Subcutaneous adipose tissue (tissue), 4 donors: Measurements from ENCODE around the gene GARS1. TPM values are rescaled to one million over a fixed set of nuclear protein-coding genes. Genes with fewer than 3 reads are reported as not detected.

Experiments used
- total RNA-seq, 4 donors: library from RNA; depleted of rRNA; stranded (reverse); fragments of >200 nt; gene quantifications; one replicate each; pipeline ENCODE4 v1.1.0, GENCODE V29; 2016
- TF ChIP-seq, protein P1 (sequence below): fragments of 450-650 bp; IDR thresholded peaks from one replicate; pipeline ENCODE4 v1.5.1; 2016; ENCODE audit warnings: low read depth, mild to moderate bottlenecking, control low read depth, antibody characterized with exemption, moderate library complexity

The GARS1 gene
- total RNA-seq, 4 donors from 2014 or later = 36.4 to 118 (median 49.9) TPM

- TF ChIP-seq, protein P1, sequence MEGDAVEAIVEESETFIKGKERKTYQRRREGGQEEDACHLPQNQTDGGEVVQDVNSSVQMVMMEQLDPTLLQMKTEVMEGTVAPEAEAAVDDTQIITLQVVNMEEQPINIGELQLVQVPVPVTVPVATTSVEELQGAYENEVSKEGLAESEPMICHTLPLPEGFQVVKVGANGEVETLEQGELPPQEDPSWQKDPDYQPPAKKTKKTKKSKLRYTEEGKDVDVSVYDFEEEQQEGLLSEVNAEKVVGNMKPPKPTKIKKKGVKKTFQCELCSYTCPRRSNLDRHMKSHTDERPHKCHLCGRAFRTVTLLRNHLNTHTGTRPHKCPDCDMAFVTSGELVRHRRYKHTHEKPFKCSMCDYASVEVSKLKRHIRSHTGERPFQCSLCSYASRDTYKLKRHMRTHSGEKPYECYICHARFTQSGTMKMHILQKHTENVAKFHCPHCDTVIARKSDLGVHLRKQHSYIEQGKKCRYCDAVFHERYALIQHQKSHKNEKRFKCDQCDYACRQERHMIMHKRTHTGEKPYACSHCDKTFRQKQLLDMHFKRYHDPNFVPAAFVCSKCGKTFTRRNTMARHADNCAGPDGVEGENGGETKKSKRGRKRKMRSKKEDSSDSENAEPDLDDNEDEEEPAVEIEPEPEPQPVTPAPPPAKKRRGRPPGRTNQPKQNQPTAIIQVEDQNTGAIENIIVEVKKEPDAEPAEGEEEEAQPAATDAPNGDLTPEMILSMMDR = no peak
Observed at GRCh38 chr7:30681331-30681797, 86.7 kb downstream of the GARS1 start.

DNA sequence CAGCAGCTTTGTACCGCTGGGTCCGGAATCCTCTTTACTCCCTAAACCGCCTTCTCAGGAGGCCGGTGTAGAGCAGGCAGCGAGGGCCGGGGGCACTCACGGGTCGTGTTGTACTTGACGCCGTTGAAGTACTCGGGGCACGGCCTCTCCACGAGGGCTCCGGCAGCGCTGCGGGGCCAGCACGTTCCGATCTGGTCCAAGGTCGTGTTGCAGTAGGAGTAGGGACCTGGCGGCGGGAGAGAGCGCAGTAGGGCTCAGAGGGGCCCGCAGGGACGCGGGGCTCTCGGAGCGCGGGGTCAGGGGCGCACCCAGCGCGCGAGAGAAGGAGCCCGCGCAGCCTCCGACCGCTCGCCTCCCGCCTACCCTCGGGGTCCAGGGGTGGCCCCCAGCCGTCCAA is 87.1 kb downstream of the GARS1 start:
- TF ChIP-seq, protein P1 = no peak

- TF ChIP-seq, protein P1 = no peak
Observed at GRCh38 chr7:30682212-30683083, 87.8 kb downstream of the GARS1 start, which contains the start of gene CRHR2. CRHR2 (minus strand) TSS chr7:30682456; CDS start chr7:30682280, 176 bp downstream.

GRCh38 chr7:30683306-30683705 is 88.6 kb downstream of the GARS1 start:
- TF ChIP-seq, protein P1 = no peak

Other genes starting within 250 kb of the GARS1 start
- 10 to 100 TPM; 17.6 to 36.5 (median 23.0) TPM for gene NOD1, start 116.1 kb upstream of the GARS1 start, total RNA-seq
- gene GGCT, start 90.0 kb upstream of the GARS1 start, total RNA-seq = 100 to 1,000 TPM in 2 of 4 donors, 10 to 100 TPM in 2; 24.4 to 271 (median 92.0) TPM
- 1 to 10 TPM in 1 of 4 donors, not detected in 3; 1.1 TPM for gene CRHR2, start 87.6 kb downstream of the GARS1 start, total RNA-seq
- gene INMT, start 157.3 kb downstream of the GARS1 start, total RNA-seq = 10 to 100 TPM in 2 of 4 donors, 1 to 10 TPM in 2; 1.4 to 30.1 (median 10.9) TPM
- 1 to 10 TPM; 3.7 to 8.5 (median 7.4) TPM for gene MINDY4, start 176.5 kb downstream of the GARS1 start, total RNA-seq